HepG2 (cell line): Measurements from ENCODE around the gene EXOC6B. TPM values are rescaled to one million over a fixed set of nuclear protein-coding genes. Genes with fewer than 3 reads are reported as not detected.

Experiments
- ATAC-seq: fragments of 200-7000 bp; cut with Tn5 transposase; 3 replicates; pipeline ENCODE4 v1.9.1; 2020; ENCODE audit warnings: mild to moderate bottlenecking, moderate library complexity
- BruUV-seq: library from RNA; stranded (reverse); fragments of 400-500 nt; replicated peaks from 2 replicates; lab custom pipeline; 2021; lab: Mats Ljungman, UMichigan
- CTCF ChIA-PET: fragments of 300-600 bp; formaldehyde crosslinking; extraction: SDS; loops from one replicate; lab custom pipeline; 2021; ENCODE audit warnings: low total read pairs, inconsistent platforms, low intra/inter-chr PET ratio; lab: Yijun Ruan, JAX
- POLR2A ChIA-PET: fragments of 350-600 bp; sonication (Branson Sonifier 250); formaldehyde crosslinking; loops from one replicate; lab custom pipeline; 2020; ENCODE audit warnings: antibody characterized with exemption, inconsistent platforms; lab: Yijun Ruan, JAX
- DNase-seq: peaks from one replicate; pipeline ENCODE4 v3.0.0-alpha.2; 2015; ENCODE audit warnings: low spot score
- FAIRE-seq: peaks from 3 replicates; lab custom pipeline; 2011; peaks lifted over from hg19 to GRCh38; lab: Jason Lieb, UNC
- H2AFZ ChIP-seq: one replicate; pipeline ENCODE4 v1.6.1; 2011; ENCODE audit warnings: low read length, inconsistent platforms
- H3K27ac ChIP-seq: fragments of 300-600 bp; 3 replicates; pipeline ENCODE4 v1.8.0; 2011; ENCODE audit warnings: mixed run types, mild to moderate bottlenecking, mixed read lengths, low read length, inconsistent platforms; ENCODE audit not compliant: insufficient read depth; ENCODE audit errors: extremely low read length
- H3K27me3 ChIP-seq, 2 experiments: fragments of 200-600 bp in 1 of 2; 2 replicates in 1 of 2; 3 replicates in 1 of 2; pipeline versions ENCODE4 v1.6.0 to v1.8.0; 2011; ENCODE audit warnings: low read length in 2 of 2, mild to moderate bottlenecking in 2 of 2, moderate library complexity in 2 of 2, inconsistent platforms in 1 of 2; ENCODE audit not compliant: insufficient read depth in 2 of 2, control insufficient read depth in 1 of 2
- H3K36me3 ChIP-seq, 2 experiments: fragments of 200-600 bp in 1 of 2; replicated peaks in 1 of 2; 2 replicates in 1 of 2; 3 replicates in 1 of 2; pipeline versions ENCODE4 v1.5.1 to v1.8.0; 2011; ENCODE audit warnings: low read length in 2 of 2, inconsistent platforms in 1 of 2; ENCODE audit not compliant: insufficient read depth in 2 of 2, control insufficient read depth in 1 of 2
- H3K4me1 ChIP-seq: 2 replicates; pipeline ENCODE4 v1.5.1; 2012; ENCODE audit warnings: low read length, inconsistent platforms; ENCODE audit not compliant: insufficient read depth
- H3K4me2 ChIP-seq: 2 replicates; pipeline ENCODE4 v1.6.0; 2011; ENCODE audit warnings: low read depth, low read length, inconsistent platforms
- H3K4me3 ChIP-seq, 3 experiments: fragments of 200-600 bp in 1 of 3; sonication (generic), shearing (Covaris generic) in 1 of 3; replicated peaks in 1 of 3; 2 replicates each; pipeline ENCODE4 v1.5.1; 2011 to 2016; ENCODE audit warnings: low read length in 3 of 3, inconsistent platforms in 2 of 3, low read depth in 2 of 3, mild to moderate bottlenecking in 2 of 3, control low read depth in 1 of 3, mixed read lengths in 1 of 3; ENCODE audit not compliant: insufficient read depth in 1 of 3
- H3K79me2 ChIP-seq: one replicate; pipeline ENCODE4 v1.6.1; 2011; ENCODE audit warnings: low read length, inconsistent platforms; ENCODE audit not compliant: insufficient read depth
- H3K9ac ChIP-seq: 2 replicates; pipeline ENCODE4 v1.6.0; 2011; ENCODE audit warnings: mild to moderate bottlenecking, low read depth, low read length, inconsistent platforms; ENCODE audit not compliant: insufficient read depth
- H3K9me3 ChIP-seq: 2 replicates; pipeline ENCODE4 v1.5.1; 2012; ENCODE audit warnings: mild to moderate bottlenecking, low read length
- H4K20me1 ChIP-seq: 2 replicates; pipeline ENCODE4 v1.6.0; 2011; ENCODE audit warnings: inconsistent platforms, mild to moderate bottlenecking, low read length, moderate library complexity; ENCODE audit not compliant: insufficient read depth
- KDM1A ChIP-seq: IDR thresholded peaks from 2 replicates; pipeline ENCODE4 v1.6.1; 2016; ENCODE audit warnings: missing compliant biosample characterization
- MTF2 ChIP-seq: sonication (generic); formaldehyde crosslinking; IDR thresholded peaks from 2 replicates; pipeline ENCODE4 v1.5.0; 2020; ENCODE audit warnings: missing genetic modification reagents, borderline replicate concordance
- PITX1 ChIP-seq: sonication (generic); formaldehyde crosslinking; IDR thresholded peaks from 2 replicates; pipeline ENCODE4 v1.5.1; 2020; ENCODE audit warnings: mild to moderate bottlenecking, missing genetic modification reagents
- RBM22 ChIP-seq: fragments of 200-400 bp; formaldehyde crosslinking; optimal IDR thresholded peaks from 2 replicates; pipeline ENCODE3; 2017; ENCODE audit warnings: mild to moderate bottlenecking, low read length, moderate library complexity
- RXRA ChIP-seq: sonication (generic); formaldehyde crosslinking; IDR thresholded peaks from 2 replicates; pipeline ENCODE4 v1.5.1; 2020; ENCODE audit warnings: missing genetic modification reagents
- SRSF1 ChIP-seq: fragments of 200-400 bp; formaldehyde crosslinking; optimal IDR thresholded peaks from 2 replicates; pipeline ENCODE3; 2017; ENCODE audit warnings: mild to moderate bottlenecking, low read depth, low read length, moderate library complexity
- ZFP36L1 ChIP-seq: sonication (generic); formaldehyde crosslinking; IDR thresholded peaks from 2 replicates; pipeline ENCODE4 v1.8.0; 2022; ENCODE audit warnings: mild to moderate bottlenecking, missing genetic modification reagents, moderate library complexity
- ZFP36L2 ChIP-seq: sonication (generic); formaldehyde crosslinking; IDR thresholded peaks from 2 replicates; pipeline ENCODE4 v1.4.0; 2020; ENCODE audit warnings: missing genetic modification reagents
- ZMAT3 ChIP-seq: sonication (generic); formaldehyde crosslinking; conservative IDR thresholded peaks from 2 replicates; pipeline ENCODE4 v1.7.0; 2021; ENCODE audit warnings: missing genetic modification reagents
- ZNF343 ChIP-seq: sonication (generic); formaldehyde crosslinking; IDR thresholded peaks from 2 replicates; pipeline ENCODE4 v1.4.0; 2020; ENCODE audit warnings: mild to moderate bottlenecking, missing genetic modification reagents
- ZNF460 ChIP-seq: sonication (generic); formaldehyde crosslinking; IDR thresholded peaks from 2 replicates; pipeline ENCODE4 v1.5.1; 2020; ENCODE audit warnings: missing genetic modification reagents, mild to moderate bottlenecking, borderline replicate concordance
- ZNF557 ChIP-seq: sonication (generic); formaldehyde crosslinking; IDR thresholded peaks from 2 replicates; pipeline ENCODE4 v1.4.0; 2020; ENCODE audit warnings: missing genetic modification reagents
- ZNF619 ChIP-seq: sonication (generic); formaldehyde crosslinking; IDR thresholded peaks from 2 replicates; pipeline ENCODE4 v1.4.0; 2020; ENCODE audit warnings: mild to moderate bottlenecking, missing genetic modification reagents
- ZNF780A ChIP-seq: sonication (generic); formaldehyde crosslinking; IDR thresholded peaks from 2 replicates; pipeline ENCODE4 v1.8.0; 2022; ENCODE audit warnings: mild to moderate bottlenecking, missing genetic modification reagents, moderate library complexity
- ZSCAN9 ChIP-seq: IDR thresholded peaks from 2 replicates; pipeline ENCODE4 v1.6.1; 2016; ENCODE audit warnings: borderline replicate concordance
- WGBS: methylation state at CpG from one replicate; pipeline ENCODE4 v1.1.6; 2017; ENCODE audit warnings: low lambda C conversion rate; 5-methylcytosine and 5-hydroxymethylcytosine counted together
- in situ Hi-C: cut with HindIII; loops from 2 replicates; pipeline ENCODE4 v1.10.0; 2017; ENCODE audit warnings: low pct_unique_long_range_greater_than_20kb; ENCODE audit not compliant: extremely low pct_ligation_motif_present
- intact Hi-C: fragments of 100-400 bp; cut with micrococcal nuclease; formaldehyde crosslinking; loops from one replicate; pipeline ENCODE4 v1.10.0; 2022; ENCODE audit not compliant: unreplicated experiment
- polyA plus RNA-seq, 8 experiments: library from polyadenylated mRNA; depleted of rRNA in 3 of 8; stranded (reverse) in 7 of 8; unstranded in 1 of 8; fragments of >200 nt; fragmentation: Illumina TruSeq in 4 of 8; extraction: Trizol in 4 of 8; gene quantifications; 2 replicates each; pipeline versions ENCODE4 v1.2.1 to v1.2.3, GENCODE V29; 2011 to 2016; ENCODE audit warnings: low read depth in 4 of 8, missing spikeins in 1 of 8, mixed read lengths in 1 of 8; ENCODE audit not compliant: insufficient read depth in 1 of 8
- total RNA-seq, 5 experiments: library from RNA; depleted of rRNA; stranded (reverse); fragments of >200 nt; fragmentation: Illumina TruSeq; extraction: Trizol; gene quantifications; 2 replicates each; pipeline ENCODE4 v1.2.3, GENCODE V29; 2016; ENCODE audit warnings: low read depth in 1 of 5
- TF ChIP-seq, protein P1 (sequence below): sonication (generic); formaldehyde crosslinking; IDR thresholded peaks from 2 replicates; pipeline ENCODE4 v1.8.1; 2023; ENCODE audit warnings: mild to moderate bottlenecking, moderate library complexity, missing genetic modification reagents
- TF ChIP-seq, protein P2 (sequence below): sonication (generic); formaldehyde crosslinking; IDR thresholded peaks from 2 replicates; pipeline ENCODE4 v1.4.0; 2020; ENCODE audit warnings: missing genetic modification reagents
- TF ChIP-seq, protein P3 (sequence below): sonication (generic); formaldehyde crosslinking; IDR thresholded peaks from 2 replicates; pipeline ENCODE4 v1.8.0; 2022; ENCODE audit warnings: missing genetic modification reagents, mild to moderate bottlenecking, moderate library complexity, borderline replicate concordance
- TF ChIP-seq, protein P4 (sequence below): IDR thresholded peaks from 2 replicates; pipeline ENCODE4 v1.6.1; 2016; ENCODE audit warnings: mild to moderate bottlenecking

EXOC6B gene
- total and polyA plus RNA-seq, 2 of the 13 experiments (the other 11 are each of a cell fraction or from before 2014, with no cell fraction given): 9.1 to 15.9 TPM

DNA sequence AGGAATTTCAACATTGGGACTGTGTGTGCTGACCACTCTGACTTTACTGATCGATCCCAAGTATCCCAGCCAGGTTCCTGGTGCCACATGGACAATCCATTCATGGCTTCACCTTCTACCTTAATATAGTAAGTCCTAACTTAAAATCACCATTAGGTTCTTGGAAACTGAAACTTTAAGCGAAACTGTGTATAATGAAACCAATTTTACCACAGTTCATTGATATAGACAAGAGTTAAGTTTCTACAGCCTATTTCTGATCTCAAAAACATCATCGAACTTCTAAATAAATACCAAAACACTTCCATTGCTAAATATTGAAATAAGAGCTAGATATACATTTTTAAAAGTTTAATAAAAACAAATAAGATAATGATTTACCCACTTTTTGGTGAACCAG is 4.4 kb upstream of the EXOC6B start (continued):
- TF ChIP-seq, protein P1, sequence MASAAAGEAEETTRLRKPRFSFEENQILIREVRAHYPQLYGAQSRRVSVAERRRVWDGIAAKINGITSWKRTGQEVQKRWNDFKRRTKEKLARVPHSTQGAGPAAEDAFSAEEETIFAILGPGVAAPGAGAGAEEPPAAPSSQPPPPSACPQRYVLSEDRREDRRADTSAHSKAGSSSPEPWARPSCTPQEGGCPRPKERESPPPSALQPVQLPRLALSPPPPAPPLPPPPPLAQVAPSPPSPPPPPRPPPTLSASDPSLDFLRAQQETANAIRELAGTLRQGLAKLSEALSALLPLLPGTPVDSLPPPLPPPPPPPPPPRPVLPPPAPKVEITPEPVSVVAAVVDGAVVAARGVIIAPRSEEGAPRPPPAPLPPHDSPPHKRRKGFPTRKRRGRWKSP (CRISPR knock-in tag): no peak
- TF ChIP-seq RXRA (CRISPR knock-in tag) (no peak), RBM22 (no peak), ZNF343 (CRISPR knock-in tag) (no peak), KDM1A (CRISPR knock-in tag) (no peak), SRSF1 (no peak), PITX1 (no peak), ZNF619 (no peak), ZFP36L2 (CRISPR knock-in tag) (no peak)

DNA sequence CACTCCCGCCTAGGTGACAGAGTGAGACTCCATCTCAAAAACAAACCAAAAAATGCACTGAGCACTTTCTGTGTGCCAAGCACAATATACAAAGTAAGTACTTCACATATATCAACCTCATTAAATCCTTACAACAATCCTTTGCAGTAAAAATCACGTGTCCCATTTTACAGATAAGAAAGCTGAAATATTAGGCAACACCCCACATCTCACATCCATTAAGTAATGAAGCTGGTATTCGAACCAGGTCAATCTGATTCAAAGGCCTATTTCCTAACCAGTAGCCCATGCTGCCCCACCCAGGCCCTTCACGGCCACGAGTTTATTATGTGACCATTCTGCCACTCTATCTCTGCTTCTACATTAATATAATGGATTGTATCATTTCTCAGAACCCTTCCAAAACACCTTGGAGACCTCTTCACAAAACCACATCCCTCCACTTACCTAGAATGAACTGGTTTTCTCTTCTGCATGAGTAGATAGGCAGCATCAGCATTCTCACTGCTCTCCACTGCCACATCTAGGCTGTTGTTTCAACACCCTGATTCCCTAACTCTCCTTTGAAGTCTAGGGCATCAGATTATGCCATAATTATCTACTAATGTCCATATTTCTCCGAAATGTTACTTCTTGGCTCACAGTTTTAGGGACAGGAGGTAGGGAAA is 3.1 kb upstream of the EXOC6B start:
- peaks cover 2 to 6% of the 10 kb centered on the region in 2 experiments; a peak in 1 of 5 replicates for H3K27me3 ChIP-seq
- H3K4me1 ChIP-seq: peaks cover 26% of the 10 kb centered on the region
- ChIA-PET CTCF (no interaction called here), POLR2A (no interaction called here)
- peaks cover 10% of the 10 kb centered on the region for H3K79me2 ChIP-seq
- no peak overlapping the region for H3K4me3 ChIP-seq
- no peak for FAIRE-seq
- H3K27ac ChIP-seq: no peak overlapping the region
- H4K20me1 ChIP-seq: no peaks in the 10 kb centered on the region
- in situ Hi-C loops (no loop called here), intact Hi-C loops (no loop called here)
- no peak overlapping the region for H3K9ac ChIP-seq
- no peak for ATAC-seq
- no TSS peak for BruUV-seq
- no peaks in the 10 kb centered on the region for H3K9me3 ChIP-seq
- no peak overlapping the region for H3K4me2 ChIP-seq
- no peak for DNase-seq
- no peak overlapping the region for H2AFZ ChIP-seq
- 19% methylated on average over 6 of the region's 6 CpGs for WGBS
- no peaks in the 10 kb centered on the region for H3K36me3 ChIP-seq
- TF ChIP-seq, protein P2, sequence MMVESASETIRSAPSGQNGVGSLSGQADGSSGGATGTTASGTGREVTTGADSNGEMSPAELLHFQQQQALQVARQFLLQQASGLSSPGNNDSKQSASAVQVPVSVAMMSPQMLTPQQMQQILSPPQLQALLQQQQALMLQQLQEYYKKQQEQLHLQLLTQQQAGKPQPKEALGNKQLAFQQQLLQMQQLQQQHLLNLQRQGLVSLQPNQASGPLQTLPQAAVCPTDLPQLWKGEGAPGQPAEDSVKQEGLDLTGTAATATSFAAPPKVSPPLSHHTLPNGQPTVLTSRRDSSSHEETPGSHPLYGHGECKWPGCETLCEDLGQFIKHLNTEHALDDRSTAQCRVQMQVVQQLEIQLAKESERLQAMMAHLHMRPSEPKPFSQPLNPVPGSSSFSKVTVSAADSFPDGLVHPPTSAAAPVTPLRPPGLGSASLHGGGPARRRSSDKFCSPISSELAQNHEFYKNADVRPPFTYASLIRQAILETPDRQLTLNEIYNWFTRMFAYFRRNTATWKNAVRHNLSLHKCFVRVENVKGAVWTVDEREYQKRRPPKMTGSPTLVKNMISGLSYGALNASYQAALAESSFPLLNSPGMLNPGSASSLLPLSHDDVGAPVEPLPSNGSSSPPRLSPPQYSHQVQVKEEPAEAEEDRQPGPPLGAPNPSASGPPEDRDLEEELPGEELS (CRISPR knock-in tag): no peak
- TF ChIP-seq ZFP36L1 (CRISPR knock-in tag): no peak
- TF ChIP-seq ZNF460 (CRISPR knock-in tag): no peak
- TF ChIP-seq ZMAT3 (CRISPR knock-in tag): no peak
- TF ChIP-seq, protein P3, sequence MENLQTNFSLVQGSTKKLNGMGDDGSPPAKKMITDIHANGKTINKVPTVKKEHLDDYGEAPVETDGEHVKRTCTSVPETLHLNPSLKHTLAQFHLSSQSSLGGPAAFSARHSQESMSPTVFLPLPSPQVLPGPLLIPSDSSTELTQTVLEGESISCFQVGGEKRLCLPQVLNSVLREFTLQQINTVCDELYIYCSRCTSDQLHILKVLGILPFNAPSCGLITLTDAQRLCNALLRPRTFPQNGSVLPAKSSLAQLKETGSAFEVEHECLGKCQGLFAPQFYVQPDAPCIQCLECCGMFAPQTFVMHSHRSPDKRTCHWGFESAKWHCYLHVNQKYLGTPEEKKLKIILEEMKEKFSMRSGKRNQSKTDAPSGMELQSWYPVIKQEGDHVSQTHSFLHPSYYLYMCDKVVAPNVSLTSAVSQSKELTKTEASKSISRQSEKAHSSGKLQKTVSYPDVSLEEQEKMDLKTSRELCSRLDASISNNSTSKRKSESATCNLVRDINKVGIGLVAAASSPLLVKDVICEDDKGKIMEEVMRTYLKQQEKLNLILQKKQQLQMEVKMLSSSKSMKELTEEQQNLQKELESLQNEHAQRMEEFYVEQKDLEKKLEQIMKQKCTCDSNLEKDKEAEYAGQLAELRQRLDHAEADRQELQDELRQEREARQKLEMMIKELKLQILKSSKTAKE (CRISPR knock-in tag): no peak
- no peak for TF ChIP-seq ZSCAN9 (CRISPR knock-in tag)
- no peak for TF ChIP-seq MTF2 (CRISPR knock-in tag)
- no peak for TF ChIP-seq ZNF780A
- TF ChIP-seq, protein P4, sequence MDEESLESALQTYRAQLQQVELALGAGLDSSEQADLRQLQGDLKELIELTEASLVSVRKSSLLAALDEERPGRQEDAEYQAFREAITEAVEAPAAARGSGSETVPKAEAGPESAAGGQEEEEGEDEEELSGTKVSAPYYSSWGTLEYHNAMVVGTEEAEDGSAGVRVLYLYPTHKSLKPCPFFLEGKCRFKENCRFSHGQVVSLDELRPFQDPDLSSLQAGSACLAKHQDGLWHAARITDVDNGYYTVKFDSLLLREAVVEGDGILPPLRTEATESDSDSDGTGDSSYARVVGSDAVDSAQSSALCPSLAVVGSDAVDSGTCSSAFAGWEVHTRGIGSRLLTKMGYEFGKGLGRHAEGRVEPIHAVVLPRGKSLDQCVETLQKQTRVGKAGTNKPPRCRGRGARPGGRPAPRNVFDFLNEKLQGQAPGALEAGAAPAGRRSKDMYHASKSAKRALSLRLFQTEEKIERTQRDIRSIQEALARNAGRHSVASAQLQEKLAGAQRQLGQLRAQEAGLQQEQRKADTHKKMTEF (CRISPR knock-in tag): no peak
- no peak for TF ChIP-seq ZNF557 (CRISPR knock-in tag)
